ENCODE results near the gene FSTL5.

DNA sequence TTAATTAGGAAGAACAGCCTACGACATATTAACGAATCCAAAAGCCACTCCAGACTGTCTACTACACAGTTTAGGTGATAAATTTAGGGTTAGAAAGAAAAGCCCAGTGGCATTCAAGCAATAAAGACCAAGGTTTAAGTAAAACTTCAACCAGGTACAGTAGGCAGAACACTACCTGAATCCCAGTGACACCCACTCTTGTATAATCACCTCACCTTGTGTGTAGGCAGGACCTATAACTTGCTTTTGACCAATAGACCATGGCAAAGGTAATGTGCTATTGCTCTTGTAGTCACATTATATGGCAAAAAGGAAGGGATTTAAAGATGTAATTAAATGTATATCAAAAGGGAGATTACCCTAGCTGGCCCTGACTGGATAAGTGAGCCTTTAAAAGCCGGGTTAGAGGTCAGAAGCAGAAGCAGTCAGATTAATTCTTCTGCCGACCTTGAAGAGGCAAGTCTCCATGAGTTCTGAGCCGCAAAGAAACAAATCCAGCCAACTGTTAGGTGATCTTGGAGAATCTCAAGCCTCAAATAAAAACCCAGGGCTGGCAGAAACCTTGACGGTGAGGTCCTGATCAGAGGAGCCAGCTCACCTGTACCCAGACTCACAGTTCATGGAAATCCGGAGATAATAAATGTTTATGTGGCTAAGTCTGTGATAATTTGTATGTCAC lies 8.8 kb downstream of the FSTL5 start:
- TF ChIP-seq YY1 (IDR thresholded peaks at IDR 0.05; ENCODE audit: insufficient read depth, insufficient read length): no peak
- TF ChIP-seq SUZ12 (IDR thresholded peaks at IDR 0.05; ENCODE audit: extremely low read depth, insufficient read depth, insufficient read length): no peak
